Stimulated activated CD4-positive, alpha-beta T cell treated with anti-CD3 and anti-CD28 coated beads, TNF-alpha, amount 100 ng/mL, for 48 hours (primary cell): ENCODE data around the gene KRTAP10-11.
"Not testable (repeated sequence)": the region's sequence is repeated elsewhere in the genome, so short reads cannot be mapped to it uniquely, and the experiment has no call there.

Experiments used
- DNase-seq, 3 donors: peaks; one replicate each; pipeline ENCODE4 v3.0.0-alpha.2; 2020; ENCODE audit warnings: low read depth in 3 of 3

The KRTAP10-11 gene

GRCh38 chr21:44614961-44615391 is 31.2 kb upstream of the KRTAP10-11 start:
- DNase-seq = no peak

GRCh38 chr21:44615466-44615865 is 30.7 kb upstream of the KRTAP10-11 start:
- no peak for DNase-seq

- DNase-seq = no peak
These were observed 30.2 kb upstream of the KRTAP10-11 start for GRCh38 chr21:44615911-44616590.

- DNase-seq = no peak
These were observed 29.7 kb upstream of the KRTAP10-11 start for GRCh38 chr21:44616591-44616926.

- DNase-seq = no peak
These were observed 29.1 kb upstream of the KRTAP10-11 start for GRCh38 chr21:44617071-44617501.

GRCh38 chr21:44618504-44618903 is 27.7 kb upstream of the KRTAP10-11 start:
- no peak for DNase-seq

- peak; percentile 8 to 20 (median 20) for DNase-seq
These were observed 27.3 kb upstream of the KRTAP10-11 start for GRCh38 chr21:44618909-44619308.

GRCh38 chr21:44619886-44620285 is 26.3 kb upstream of the KRTAP10-11 start:
- no peak for DNase-seq

GRCh38 chr21:44623575-44623974 is 22.6 kb upstream of the KRTAP10-11 start:
- no peak for DNase-seq

GRCh38 chr21:44625756-44626155 is 20.5 kb upstream of the KRTAP10-11 start:
- DNase-seq = no peak

GRCh38 chr21:44626262-44626661 is 20.0 kb upstream of the KRTAP10-11 start:
- no peak for DNase-seq

- no peak for DNase-seq
These were observed 19.5 kb upstream of the KRTAP10-11 start, which contains the start of gene KRTAP10-9 for GRCh38 chr21:44626673-44627143. KRTAP10-9 (plus strand) TSS chr21:44627093; CDS start chr21:44627172, 79 bp downstream.

- DNase-seq = not testable (repeated sequence)
These were observed 18.9 kb upstream of the KRTAP10-11 start for GRCh38 chr21:44627181-44627822.

- DNase-seq = not testable (repeated sequence)
These were observed 18.4 kb upstream of the KRTAP10-11 start for GRCh38 chr21:44627831-44628233.

GRCh38 chr21:44628707-44629391 is 17.4 kb upstream of the KRTAP10-11 start:
- DNase-seq = no peak

- DNase-seq = no peak
These were observed 15.8 kb upstream of the KRTAP10-11 start for GRCh38 chr21:44630440-44630839.

- no peak for DNase-seq
These were observed 14.1 kb upstream of the KRTAP10-11 start for GRCh38 chr21:44632067-44632466.

- no peak for DNase-seq
These were observed 9.8 kb upstream of the KRTAP10-11 start for GRCh38 chr21:44636209-44637017.

GRCh38 chr21:44637018-44637850 is 9.0 kb upstream of the KRTAP10-11 start, which contains the start of gene KRTAP10-10:
KRTAP10-10 (plus strand) TSS chr21:44637356; CDS start chr21:44637418, 62 bp downstream.
- DNase-seq = no peak

- not testable (repeated sequence) for DNase-seq
These were observed 8.3 kb upstream of the KRTAP10-11 start for GRCh38 chr21:44637851-44638348.
